GM21529 (cell line): ENCODE measurements around the gene QPCTL.
A peak's percentile ranks its signal among the peaks of the same experiment; 100 is the strongest.

ENCODE experiments used
- ATAC-seq: cut with Tn5 transposase; IDR thresholded peaks from one replicate; pipeline ENCODE4 v1.9.1; 2021; ENCODE audit not compliant: unreplicated experiment

QPCTL gene

DNA sequence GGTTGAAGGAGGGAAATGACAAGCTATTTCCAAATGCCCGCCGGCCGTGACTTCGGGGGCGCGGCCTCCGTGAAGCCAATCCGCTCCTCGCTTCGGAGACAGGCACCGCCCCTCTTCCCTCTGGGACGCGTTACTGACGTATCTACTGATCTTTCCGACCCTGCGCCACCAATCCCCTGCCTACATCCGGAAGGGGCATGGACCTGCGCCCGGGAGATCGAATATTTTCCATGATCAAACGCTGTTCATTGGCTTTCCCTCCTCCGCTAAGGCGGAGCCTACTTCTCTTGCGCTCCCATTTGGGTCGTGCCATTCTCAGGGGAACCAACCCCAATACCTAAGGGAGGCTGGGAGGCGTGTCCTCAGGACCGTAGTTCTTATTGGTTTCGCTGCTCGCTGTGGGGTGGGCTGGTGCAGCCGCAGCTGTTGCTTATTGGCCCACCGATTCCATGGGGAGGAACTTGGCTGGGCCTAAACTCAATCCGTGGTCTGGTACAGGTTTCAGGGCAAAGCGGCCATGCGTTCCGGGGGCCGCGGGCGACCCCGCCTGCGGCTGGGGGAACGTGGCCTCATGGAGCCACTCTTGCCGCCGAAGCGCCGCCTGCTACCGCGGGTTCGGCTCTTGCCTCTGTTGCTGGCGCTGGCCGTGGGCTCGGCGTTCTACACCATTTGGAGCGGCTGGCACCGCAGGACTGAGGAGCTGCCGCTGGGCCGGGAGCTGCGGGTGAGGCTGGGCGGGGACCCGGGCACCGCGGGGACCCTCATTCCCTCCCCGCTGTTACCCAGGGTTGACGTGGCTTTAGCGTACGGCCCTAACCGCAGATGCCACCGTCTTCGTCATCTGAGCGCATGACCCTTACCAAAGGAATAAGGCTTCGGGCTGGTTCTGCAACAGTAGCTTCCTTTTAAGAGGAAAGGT is at the start of gene QPCTL:
Gene QPCTL, plus strand, starts transcription at position 480 of the 919 bp plus-strand sequence. Its CDS starts 38 bp downstream, at position 518.
- ATAC-seq: peak; percentile 85

DNA sequence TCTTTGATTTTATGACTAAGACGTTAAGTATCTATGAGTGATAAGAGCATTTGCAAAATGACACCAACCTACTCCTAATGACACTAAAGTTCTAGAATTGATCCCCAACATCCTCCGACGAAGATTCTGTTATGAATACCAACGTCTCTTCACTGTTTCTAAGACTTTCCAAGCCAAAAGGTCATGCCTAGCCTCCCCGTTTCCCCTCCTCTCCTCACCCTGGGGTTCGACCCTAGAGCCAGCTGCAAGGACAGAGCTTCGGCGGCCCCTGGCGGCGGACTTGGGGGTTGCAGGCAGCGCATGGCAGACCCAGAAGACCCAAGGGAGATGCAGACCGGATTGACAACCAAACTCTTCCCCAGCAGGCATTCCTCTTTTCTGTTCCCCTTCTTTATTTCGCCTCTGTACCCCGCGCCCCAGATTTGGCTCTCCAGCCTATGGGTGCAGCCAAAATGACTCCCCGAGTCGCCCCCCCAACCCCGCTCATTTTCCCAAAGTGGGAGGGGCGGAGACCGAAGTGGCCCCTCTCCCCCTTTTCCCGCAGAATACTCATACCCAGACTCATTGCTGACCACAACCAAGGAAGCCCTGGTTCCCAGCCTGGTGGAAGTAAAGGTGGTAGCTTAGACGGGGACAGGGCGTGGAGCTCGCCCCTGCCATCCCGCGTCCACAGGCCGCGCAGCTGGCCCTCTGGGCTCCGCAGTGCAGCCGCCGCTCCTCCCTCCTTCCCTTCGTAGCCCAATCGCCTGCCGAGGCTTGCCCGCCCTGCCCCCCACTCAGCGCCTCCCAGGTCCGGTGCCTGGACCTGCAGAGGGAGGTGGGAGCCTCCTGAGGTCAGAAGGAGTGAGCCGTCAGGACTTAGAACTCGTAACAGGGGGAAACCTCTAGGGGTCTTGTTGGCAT is 49.2 kb upstream of the QPCTL start:
- ATAC-seq: no peak

DNA sequence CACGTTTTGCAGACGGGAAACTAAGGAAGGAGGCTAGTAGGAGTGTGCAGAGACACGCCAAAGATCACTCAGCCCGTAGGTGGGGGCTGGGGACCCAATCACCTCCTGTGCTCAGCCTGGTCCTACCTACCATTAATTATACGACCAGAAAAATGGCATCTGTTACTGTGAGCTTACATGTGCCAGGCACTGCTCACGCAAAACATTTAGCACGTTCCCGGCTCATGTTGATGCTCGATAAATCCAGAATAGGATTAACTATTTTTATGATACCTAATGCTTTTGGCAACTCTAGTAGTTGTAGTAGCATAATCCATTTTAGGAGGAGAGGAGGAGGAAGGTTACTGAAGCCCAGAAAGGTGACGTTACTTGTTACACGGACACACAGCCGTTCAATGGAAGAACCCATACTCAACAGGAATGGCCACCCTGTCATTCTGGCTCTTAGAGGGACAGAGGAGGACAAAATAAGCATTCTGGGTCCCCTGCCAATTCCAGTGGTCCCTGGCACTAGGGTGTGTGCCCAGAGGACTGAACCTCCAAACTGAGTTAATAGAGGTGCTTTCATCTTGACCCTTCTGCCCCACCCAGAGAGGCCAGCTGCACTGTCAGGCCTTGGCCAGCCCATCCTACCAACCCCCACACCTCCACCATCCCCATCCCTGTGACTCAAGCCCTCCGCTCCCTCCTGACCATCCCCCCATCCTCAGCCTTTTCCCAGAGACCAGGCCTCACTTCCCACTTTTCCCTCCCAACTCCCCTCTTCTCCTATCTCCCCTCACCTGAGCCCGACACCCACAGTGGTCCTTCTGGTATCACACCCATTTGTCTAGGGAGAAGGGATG is 48.3 kb upstream of the QPCTL start:
- no peak for ATAC-seq

DNA sequence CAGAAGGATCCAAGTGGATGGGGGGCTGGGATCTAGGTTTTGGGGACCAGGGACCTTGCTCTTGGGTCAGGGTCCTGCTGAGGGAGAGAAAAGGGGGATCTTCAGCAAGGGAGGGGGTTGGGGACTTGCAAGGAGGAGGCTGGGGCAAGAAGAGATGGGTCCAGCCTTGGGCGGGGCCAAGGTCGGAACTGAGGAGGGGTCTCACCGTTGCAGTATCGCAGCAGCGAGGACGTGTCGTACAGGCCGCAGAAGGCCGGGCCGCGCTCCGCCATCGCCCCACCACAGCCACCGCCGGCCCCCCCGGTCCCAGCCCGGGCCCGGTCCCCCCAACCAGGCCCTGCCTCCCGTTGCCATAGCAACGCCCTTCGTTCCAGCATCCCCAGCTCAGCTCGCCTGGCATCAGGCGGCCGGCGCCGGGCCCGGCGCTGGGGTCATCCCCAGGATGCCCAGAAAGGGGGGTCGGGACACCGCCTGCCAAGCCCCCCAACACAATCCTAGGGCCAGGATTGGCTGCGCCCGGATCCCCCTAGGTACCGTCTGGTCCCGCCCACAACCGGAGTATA is 47.3 kb upstream of the QPCTL start:
- ATAC-seq: no peak

DNA sequence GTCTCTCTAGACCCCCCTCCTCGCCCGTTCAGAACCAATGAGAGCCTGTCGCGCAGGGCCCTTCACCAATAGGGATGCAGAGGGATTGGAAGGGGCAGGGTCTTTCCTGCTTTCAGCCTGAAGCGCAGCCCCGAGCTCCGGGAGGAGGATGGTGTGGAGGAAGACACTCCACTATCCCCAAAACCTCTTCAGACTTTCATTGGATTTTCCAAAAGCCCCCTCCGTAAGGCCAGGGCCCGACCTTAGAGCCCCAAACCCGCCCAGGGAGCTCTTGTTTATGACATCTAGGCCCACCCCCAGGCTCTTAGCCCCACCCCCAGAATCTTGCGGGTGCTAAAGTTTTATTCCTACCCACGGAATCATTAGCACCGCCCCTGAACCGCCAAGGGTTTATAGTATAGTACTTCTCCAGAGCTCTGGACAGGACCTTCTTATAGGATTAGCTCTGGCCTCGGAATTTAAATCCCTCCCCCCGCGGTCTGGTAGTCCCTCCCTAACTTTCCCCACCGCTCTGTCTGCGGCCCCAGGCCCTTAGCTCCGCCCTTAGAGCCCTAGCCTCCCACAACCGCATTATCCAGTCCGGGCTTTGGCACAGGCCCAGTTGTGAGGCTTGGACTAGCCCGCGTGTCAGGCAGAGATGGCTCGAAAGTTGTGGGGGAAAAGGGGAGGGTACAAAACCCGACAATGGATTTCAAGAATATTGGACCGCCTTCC is 46.7 kb upstream of the QPCTL start:
- no peak for ATAC-seq

DNA sequence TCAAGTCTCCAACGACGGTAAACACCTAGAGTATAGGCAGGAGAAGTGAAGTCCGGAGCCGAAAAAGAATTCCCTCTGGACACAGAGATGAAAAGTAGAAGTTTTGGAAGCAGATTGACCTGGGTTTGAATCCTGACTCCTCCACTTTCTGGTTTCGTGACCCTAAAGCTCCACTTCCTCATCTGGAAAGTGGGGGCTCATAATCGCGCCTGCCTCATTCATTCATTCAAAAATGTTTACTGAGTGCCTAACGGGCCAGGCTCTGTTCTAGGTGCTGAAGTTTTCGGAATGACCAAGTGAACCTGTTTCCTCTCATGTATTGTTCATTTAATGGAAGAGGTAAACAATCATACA is 46.1 kb upstream of the QPCTL start:
- ATAC-seq: no peak

DNA sequence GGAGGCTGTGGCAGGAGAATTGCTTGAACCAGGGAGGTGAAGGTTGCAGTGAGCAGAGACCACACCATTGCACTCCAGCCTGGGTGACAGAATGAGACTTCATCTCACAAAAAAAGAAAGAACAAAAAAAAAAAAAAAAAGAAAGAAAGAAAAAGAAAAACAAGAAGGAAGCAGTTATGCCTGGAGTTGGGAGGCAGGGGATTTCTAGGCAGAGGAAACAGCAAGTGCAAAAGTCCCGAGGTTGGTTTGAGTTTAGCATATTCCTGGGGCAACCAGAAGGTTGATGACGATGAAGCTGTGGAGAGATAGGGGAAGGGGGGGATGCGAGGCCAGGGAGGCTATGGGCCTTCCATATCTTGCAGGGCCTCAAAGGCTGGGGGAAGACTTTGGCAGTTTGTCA is 41.7 kb upstream of the QPCTL start:
- ATAC-seq: no peak

DNA sequence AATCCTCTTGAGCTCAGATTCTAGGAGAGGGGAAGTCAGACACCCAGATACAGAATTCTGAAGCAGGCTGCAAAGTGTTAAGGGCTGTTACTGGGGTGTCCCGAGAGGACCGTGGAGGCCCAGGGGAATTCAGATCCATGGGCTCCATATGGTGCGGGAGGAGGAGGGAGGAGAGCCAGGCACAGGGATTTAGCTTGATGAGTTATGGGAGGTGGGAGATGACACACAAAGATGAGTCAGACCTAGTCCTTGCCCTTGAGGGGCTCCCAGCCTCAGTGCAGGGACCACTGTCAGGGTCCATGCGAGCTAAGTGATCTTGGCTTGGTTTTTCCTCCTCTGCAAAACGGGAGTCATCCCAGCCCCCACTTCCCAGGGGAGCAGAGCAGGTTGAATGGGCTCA is 38.8 kb upstream of the QPCTL start:
- ATAC-seq: no peak

DNA sequence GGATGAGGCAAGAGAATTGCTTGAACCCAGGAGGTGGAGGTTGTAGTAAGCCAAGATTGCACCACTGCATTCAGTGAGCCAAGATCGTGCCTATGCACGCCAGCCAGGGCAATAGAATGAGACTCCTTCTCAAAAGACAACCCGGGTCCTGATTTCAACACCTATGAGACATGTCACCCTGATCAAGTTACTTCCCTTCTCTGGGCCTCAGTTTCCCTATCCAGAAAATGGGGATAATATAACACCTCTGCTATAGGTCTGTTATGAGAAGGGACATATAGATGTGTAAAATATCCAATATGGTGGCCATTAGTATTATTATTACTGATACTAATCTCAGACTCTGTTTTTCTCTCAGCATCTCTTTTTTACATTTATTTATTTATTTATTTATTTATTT is 37.4 kb upstream of the QPCTL start:
- ATAC-seq: no peak

DNA sequence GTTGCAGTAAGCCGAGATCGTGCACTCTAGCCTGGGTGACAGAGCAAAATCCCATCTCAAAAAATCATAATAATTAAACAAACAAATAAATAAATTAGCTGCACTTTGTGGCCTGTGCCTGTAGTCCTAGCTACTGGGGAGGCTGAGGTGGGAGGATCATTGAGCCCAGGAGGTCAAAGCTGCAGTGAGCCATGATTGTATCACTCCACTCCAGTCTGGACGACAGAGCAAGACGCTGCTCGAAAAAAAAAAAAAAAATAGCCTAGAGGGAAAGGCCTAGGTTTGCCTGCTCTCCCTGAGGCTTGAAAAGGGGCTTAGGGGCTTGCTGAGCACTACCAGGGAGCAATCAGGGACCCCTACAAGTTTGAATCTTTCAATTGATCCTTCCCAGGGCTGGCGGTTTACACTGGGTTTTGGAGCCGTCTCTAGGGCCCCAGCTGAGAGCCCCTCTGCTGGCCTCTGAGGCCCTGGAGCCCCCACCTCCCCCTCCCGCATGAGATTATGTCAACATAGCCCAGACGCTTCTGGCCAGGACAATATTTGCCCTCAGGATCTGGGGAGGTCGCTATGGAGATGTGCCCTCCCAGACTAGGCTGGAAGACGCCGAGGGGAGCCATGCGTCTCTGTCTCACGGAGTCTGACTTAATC is 34.8 kb upstream of the QPCTL start:
- no peak for ATAC-seq

DNA sequence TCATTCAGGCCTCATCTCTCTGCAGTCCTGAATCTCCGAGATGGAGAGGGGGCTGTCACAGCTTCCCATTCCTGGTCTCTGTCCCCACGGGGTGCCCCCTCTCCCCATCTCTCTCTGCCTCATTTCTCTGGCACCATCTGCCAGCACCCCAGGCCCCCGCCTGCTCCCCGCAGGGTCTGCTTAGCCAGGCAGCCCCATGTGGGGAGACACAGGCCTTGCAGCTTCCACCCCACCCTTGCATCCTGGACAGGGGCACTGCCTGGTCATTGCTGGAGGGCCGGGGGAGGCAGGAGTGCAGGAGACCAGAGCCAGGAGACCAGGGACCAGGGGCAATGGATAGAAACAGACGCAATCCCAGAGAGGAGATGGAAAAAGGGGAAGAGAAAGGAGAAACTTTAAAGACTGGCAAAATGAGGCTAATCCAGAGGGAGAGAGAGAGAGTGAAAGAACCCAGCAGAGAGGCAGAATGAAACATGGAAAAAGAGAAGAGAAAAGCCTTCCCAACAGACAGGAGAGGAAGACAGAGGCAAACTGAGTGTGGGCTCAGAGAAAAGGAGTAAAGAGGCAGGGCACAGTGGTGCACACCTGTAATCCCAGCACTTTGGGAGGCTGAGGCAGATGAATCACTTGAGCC is 33.3 kb upstream of the QPCTL start:
- ATAC-seq: no peak

DNA sequence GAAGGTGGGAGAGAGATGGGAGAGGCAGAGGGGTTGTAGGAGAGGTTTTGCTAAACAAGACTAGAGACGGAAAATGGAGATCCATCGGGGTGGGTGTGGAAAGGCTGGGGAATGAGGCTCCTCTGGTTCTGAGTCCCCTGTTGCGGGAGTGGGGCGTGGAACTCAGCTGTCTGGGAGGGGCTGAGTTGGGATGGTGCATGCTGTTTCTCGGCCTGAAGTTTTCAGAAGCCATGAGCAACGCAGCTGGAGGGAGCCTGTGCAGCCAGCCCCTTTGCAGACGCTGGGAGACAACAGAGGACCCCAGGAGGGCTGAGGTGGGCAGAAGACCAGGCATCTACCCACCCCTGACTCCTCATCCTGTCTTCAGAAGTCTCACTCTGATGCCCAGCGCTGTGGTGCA is 31.8 kb upstream of the QPCTL start:
- ATAC-seq: no peak

DNA sequence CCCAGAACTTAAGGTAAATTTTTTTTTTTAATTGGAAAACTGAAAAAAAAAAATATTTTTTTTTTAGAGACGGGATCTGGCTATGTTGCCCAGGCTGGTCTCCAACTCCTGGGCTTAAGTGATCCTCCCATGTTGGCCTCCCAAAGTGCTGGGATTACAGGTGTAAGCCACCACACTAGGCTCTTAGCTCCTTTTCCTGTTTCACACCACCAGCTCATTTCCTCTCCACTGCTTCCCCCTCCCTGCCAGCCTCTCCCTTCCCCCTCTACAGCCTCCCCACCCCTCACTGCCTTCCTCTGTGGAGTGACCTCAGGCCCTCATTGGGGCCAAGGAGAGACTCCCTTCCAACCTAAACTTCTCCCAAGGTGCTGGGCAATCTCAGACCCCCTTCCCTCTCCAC is 28.7 kb upstream of the QPCTL start:
- no peak for ATAC-seq

DNA sequence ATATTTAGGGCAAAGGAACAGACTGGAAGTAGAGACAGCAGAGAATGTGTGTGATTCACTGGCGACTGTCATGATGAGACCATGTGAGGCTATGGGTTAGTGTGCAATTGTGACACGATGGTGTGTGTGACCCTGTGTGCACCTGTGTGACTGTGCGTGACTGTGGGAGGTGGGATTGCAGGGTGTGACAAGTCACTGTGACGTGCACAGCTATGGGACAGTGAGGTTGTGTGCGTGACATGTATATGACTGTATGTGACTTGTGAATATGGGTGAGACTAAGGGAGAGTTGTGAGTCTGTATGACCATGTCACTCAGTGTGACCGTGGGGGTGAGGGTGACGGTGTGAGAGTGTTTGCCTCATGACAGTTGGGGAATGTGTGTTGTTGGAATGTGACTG is 27.9 kb upstream of the QPCTL start:
- ATAC-seq: no peak

DNA sequence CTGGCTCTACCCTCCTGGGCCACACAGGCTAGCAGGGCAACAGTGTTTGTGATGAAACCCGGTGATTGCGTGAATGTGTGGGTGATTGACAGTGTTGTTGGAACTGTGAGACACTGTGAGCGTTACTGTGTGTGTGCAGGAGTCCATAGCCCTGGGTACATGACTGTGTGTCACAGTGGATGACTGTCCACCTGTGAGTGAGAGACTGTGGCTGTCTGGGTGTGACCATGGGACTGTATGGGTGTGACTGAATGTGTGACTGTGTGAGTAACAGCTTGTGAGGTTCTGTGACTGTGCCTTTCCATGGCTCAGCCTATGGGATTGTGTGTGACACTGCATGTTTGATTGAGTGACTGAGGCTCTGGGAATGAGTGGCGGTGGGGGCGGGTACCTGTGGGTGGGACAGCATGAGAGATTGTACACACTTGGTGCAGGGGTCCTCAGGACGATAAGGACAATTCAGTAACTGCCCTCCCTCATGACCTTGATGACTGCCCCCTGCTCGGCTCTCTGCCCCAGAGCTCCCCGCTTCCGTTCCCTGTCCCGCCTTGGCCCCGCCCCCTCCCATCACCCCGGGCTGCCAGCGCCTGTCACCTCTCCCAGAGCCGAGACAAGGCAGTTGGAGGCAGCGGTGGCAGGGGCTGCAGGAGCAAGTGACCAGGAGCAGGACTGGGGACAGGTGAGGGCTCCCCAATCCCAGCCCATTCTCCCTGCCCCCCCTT is 24.7 kb upstream of the QPCTL start, which contains the start of gene GIPR:
Gene GIPR, plus strand, starts transcription at position 602 of the 722 bp plus-strand sequence. CDS start 1,300 bp downstream, outside the sequence.
- no peak for ATAC-seq

DNA sequence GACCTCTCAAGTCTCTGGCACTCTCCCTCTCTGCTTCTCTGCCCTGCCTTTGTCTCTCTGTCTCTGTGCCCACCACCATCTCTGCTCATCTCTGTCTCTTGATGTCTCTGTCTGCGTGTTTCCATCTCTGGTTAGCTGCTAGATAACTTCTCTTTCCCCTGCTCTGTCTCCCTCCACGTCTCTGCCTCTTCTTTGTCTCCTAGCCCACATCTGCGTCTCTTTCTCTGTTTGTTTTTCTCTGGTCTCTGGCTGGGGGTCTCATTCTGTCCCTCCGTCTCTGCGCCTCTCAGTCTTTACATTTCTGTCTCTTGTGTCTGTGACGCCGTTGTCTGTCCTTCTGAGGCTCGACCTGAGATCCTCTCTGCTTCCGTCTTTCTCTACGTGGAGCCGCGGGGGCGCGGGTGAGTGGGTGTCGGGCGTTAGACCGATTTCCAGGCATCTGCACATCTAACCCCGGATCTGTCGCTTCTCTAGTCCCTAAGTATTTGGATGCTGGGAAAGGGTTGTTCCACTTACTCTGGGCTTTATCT is 24.1 kb upstream of the QPCTL start:
- peak; percentile 5 for ATAC-seq

DNA sequence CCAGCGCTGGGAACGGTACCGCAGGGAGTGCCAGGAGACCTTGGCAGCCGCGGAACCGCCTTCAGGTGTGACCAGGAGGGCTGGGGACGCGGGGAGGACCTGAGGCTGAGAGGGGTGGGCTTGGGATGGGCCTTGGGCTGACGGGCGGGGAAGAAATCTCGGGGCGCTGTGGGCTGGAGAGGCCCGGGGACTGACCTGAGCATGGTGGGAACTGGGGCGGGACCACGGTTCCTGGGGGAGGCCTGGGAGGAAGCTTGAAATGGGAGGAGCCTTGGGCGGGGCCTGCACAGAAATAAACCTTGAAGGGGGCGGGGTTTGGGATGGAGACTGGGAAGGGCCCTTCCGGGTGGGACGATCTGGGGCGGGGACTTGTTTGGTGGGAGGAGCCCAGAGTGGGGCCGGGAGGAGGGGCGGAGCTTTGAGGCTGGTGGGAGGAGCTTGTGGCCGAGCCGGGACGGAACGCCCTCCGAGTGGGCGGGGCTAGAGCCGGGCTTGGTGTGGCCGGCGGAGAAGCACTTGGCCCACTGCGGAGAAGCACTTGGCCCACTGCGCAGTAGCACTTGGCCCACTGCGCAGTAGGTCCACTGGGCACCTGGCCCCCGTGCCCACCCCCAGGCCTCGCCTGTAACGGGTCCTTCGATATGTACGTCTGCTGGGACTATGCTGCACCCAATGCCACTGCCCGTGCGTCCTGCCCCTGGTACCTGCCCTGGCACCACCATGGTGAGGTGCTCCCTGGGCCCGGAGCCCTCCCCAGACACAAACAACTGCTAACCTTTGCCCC is 21.6 kb upstream of the QPCTL start:
- ATAC-seq: peak; percentile 47
